Measurements from ENCODE around the gene MPO. TPM values are rescaled to one million over a fixed set of nuclear protein-coding genes. Genes with fewer than 3 reads are reported as not detected.

The MPO gene
- total and polyA plus RNA-seq, 2 donors (not counting 1 experiment from before 2014, with no cell fraction given): 0.07 TPM; not detected in 1

DNA sequence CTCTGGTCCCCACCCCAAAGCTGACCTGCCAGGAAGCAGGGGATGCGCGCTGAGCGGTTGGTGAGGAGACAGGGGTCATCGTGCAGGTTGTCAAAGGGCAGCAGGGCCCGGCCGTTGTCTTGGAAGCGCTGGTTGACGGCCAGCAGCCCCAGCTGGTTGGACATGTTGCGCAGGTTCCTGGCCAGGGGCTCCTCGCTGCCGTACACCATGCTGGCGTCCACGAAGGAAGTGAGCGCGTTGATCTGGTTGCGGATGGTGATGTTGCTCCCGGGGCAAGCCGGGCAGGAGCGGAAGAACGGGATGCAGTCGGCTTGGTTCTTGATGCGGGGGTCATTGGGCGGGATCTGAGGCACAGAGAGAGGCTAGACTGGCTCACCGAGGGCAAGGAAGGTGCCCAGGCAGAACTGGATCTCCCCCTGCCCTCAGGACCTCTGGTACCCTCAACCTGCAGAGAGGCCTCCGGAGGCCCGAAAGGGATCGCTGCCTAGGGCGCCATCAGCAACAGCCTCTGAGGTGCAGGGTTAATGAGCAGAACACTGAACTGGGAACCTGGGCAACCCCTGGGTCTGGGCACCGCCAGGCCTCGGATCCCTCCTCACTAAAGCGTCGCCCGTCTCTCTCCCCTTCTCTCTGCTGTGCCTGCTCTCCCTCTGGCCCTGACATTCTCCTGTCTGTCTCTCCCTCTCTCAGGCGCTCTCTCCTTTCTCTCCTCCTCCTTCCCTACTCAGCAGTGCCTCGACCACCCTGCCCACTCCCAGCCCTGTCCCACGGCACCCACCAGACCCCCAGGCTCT, 2.7 kb downstream of the MPO start:
- no peak overlapping the region for H3K27ac Mint-ChIP-seq
- H3K36me3 ChIP-seq (replicated peaks in 1 of 2; ENCODE audit: control extremely low read depth in 1 of 2, control insufficient read depth in 1 of 2, extremely low read depth in 1 of 2, insufficient read depth in 2 of 2, low read length in 1 of 2): no peaks in the 10 kb centered on the region
- DNase-seq (no peak), ATAC-seq (ENCODE audit: low read depth) (no peak)
- no peak overlapping the region for H3K4me3 Mint-ChIP-seq
- no peaks in the 10 kb centered on the region for H4K20me1 ChIP-seq (ENCODE audit: control insufficient read depth, insufficient read depth, low read length, poor library complexity, severe bottlenecking)
- H3K27ac ChIP-seq (ENCODE audit: low read length in 2 of 2): no peak overlapping the region
- H3K4me3 ChIP-seq (ENCODE audit: control extremely low read depth in 1 of 5, extremely low read depth in 1 of 5, insufficient read depth in 1 of 5, low read depth in 2 of 5, low read length in 4 of 5): no peak overlapping the region
- H3K4me2 ChIP-seq (replicated peaks; ENCODE audit: low read depth, low read length, poor library complexity, severe bottlenecking): no peak overlapping the region
- peaks cover 21% of the 10 kb centered on the region for H3K27me3 Mint-ChIP-seq
- no peak overlapping the region for H2AFZ ChIP-seq (ENCODE audit: insufficient read depth, low read depth, low read length, poor library complexity, severe bottlenecking)
- no peaks in the 10 kb centered on the region for H3K79me2 ChIP-seq (ENCODE audit: control insufficient read depth, insufficient read depth, low read length)
- H3K9me3 Mint-ChIP-seq (ENCODE audit: insufficient read depth): no peaks in the 10 kb centered on the region
- POLR2A ChIA-PET: no interaction called here
- CTCF ChIA-PET: no interaction called here
- H3K9me3 ChIP-seq (ENCODE audit: control extremely low read depth in 1 of 3, control insufficient read depth in 2 of 3, insufficient read depth in 1 of 3, low read length in 2 of 3): peaks cover 0 to 3% (median 0%) of the 10 kb centered on the region in 3 donors
- peaks cover 0 to 3% of the 10 kb centered on the region in 2 donors for H3K4me1 ChIP-seq (ENCODE audit: control insufficient read depth in 2 of 2, insufficient read depth in 2 of 2, low read length in 2 of 2)
- intact Hi-C loops (cut with micrococcal nuclease): no loop called here
- 94% methylated on average over 34 of the region's 36 CpGs for WGBS (ENCODE audit: insufficient coverage)
- no peak overlapping the region for H3K9ac ChIP-seq (ENCODE audit: low read length)
- peaks cover 3% of the 10 kb centered on the region for H3K4me1 Mint-ChIP-seq
- H3K27me3 ChIP-seq (replicated peaks in 1 of 4; ENCODE audit: control extremely low read depth in 1 of 4, control insufficient read depth in 3 of 4, insufficient read depth in 4 of 4, low read length in 3 of 4): peaks cover 0 to 19% (median 0%) of the 10 kb centered on the region in 4 experiments
- TF ChIP-seq EZH2 (IDR thresholded peaks at IDR 0.05; ENCODE audit: borderline replicate concordance, insufficient read depth, low read depth, low read length, poor library complexity, severe bottlenecking) (no peak), CTCF (IDR thresholded peaks at IDR 0.05) (no peak)

DNA sequence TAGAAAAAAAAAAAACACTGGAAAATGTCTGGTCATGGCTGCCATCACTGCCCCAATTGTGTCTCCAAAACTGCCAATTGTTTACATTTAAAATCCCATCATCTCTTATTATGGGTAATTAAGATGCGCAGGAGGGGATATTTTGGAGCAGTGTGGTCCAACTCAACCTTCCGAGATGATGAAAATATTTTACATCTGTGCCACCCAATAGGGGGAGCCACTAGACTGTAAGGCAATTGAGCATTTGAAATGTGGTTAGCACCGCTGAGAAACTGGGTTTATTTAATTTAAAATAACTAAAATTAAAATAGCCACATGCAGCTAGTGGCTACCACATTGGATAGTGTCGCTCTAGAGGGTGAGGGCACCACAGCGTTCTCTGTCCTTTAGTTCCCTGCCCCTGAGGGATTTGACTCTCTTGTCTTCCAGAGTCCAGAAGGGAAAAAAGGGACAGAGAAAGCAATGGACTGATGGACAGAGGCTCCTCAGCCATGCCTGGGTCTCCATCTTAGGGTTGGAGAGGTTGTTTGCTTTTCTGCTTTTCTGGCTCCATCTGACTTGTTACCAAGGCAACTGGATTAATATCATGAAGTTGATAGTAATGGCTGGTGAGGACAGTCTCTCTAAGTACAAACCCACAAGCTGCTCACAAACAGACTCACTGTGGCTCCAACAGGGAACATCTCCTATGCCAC, 3.5 kb downstream of the MPO start:
- H3K4me3 ChIP-seq (ENCODE audit: control extremely low read depth in 1 of 5, extremely low read depth in 1 of 5, insufficient read depth in 1 of 5, low read depth in 2 of 5, low read length in 4 of 5): no peak overlapping the region
- ChIA-PET CTCF (interaction anchor here (0.7 kb wide), 1 partner anchor 163 kb away, joined by 3 read pairs; no protein-coding TSS in a partner anchor), POLR2A (no interaction called here)
- Mint-ChIP-seq H3K27ac (no peak overlapping the region), H3K27me3 (peaks cover 21% of the 10 kb centered on the region), H3K4me1 (peaks cover 3% of the 10 kb centered on the region), H3K9me3 (ENCODE audit: insufficient read depth) (no peaks in the 10 kb centered on the region), H3K4me3 (no peak overlapping the region)
- H3K79me2 ChIP-seq (ENCODE audit: control insufficient read depth, insufficient read depth, low read length): no peaks in the 10 kb centered on the region
- peaks cover 0 to 3% of the 10 kb centered on the region in 2 donors for H3K4me1 ChIP-seq (ENCODE audit: control insufficient read depth in 2 of 2, insufficient read depth in 2 of 2, low read length in 2 of 2)
- no peaks in the 10 kb centered on the region for H3K36me3 ChIP-seq (replicated peaks in 1 of 2; ENCODE audit: control extremely low read depth in 1 of 2, control insufficient read depth in 1 of 2, extremely low read depth in 1 of 2, insufficient read depth in 2 of 2, low read length in 1 of 2)
- H4K20me1 ChIP-seq (ENCODE audit: control insufficient read depth, insufficient read depth, low read length, poor library complexity, severe bottlenecking): no peaks in the 10 kb centered on the region
- ATAC-seq (ENCODE audit: low read depth) (no peak), DNase-seq (peak; percentile 32)
- H3K4me2 ChIP-seq (replicated peaks; ENCODE audit: low read depth, low read length, poor library complexity, severe bottlenecking): no peak overlapping the region
- TF ChIP-seq EZH2 (IDR thresholded peaks at IDR 0.05; ENCODE audit: borderline replicate concordance, insufficient read depth, low read depth, low read length, poor library complexity, severe bottlenecking) (no peak), CTCF (IDR thresholded peaks at IDR 0.05) (peak; percentile 44)
- H2AFZ ChIP-seq (ENCODE audit: insufficient read depth, low read depth, low read length, poor library complexity, severe bottlenecking): no peak overlapping the region
- H3K27ac ChIP-seq (ENCODE audit: low read length in 2 of 2): no peak overlapping the region
- H3K9me3 ChIP-seq (ENCODE audit: control extremely low read depth in 1 of 3, control insufficient read depth in 2 of 3, insufficient read depth in 1 of 3, low read length in 2 of 3): peaks cover 0 to 3% (median 0%) of the 10 kb centered on the region in 3 donors
- no peak overlapping the region for H3K9ac ChIP-seq (ENCODE audit: low read length)
- intact Hi-C loops (cut with micrococcal nuclease): no loop called here
- H3K27me3 ChIP-seq (replicated peaks in 1 of 4; ENCODE audit: control extremely low read depth in 1 of 4, control insufficient read depth in 3 of 4, insufficient read depth in 4 of 4, low read length in 3 of 4): peaks cover 0 to 20% (median 0%) of the 10 kb centered on the region in 4 experiments
- 70% methylated on average over 2 of the region's 5 CpGs for WGBS (ENCODE audit: insufficient coverage)
